HFF-Myc (cell line): ENCODE results near the gene SHLD3.

Source experiments
- DNase-seq: peaks from one replicate; pipeline ENCODE4 v3.0.0-alpha.2; 2011; ENCODE audit warnings: low read depth; ENCODE audit errors: extremely low read depth
- H3K4me3 ChIP-seq: replicated peaks from 2 replicates; pipeline ENCODE4 v1.5.1; 2011; ENCODE audit warnings: low read depth, mild to moderate bottlenecking, control low read depth, low read length
- CTCF ChIP-seq: IDR thresholded peaks from 2 replicates; pipeline ENCODE4 v1.5.1; 2012; ENCODE audit warnings: mild to moderate bottlenecking, low read depth, low read length, control low read depth; ENCODE audit errors: missing control alignments

SHLD3 gene

GRCh38 chr5:65646938-65647337 lies 22.1 kb downstream of the SHLD3 start:
- no peak for TF ChIP-seq CTCF
- DNase-seq = no peak
- H3K4me3 ChIP-seq = no peak overlapping the region

DNA sequence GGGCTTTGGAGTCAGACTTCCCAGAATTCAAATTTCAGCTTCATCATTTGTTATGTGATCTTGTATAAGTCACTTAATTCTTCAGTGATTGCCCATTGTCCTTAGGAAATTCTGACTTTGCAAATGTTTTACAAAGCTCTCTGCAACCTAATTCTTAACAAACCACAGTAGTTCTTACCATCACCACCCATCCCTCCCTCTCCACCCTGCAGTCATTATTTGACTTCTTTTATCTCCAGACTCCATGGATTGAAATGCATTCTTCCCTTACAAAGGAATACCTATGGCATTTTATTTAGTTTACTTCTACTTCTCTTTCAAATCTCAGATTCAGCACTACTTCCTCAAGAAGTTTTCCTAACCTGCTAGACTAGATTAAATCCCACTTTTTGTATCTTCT lies 23.1 kb downstream of the SHLD3 start:
- TF ChIP-seq CTCF = no peak
- H3K4me3 ChIP-seq = no peak overlapping the region
- no peak for DNase-seq

GRCh38 chr5:65651144-65651543 lies 26.3 kb downstream of the SHLD3 start:
- TF ChIP-seq CTCF = no peak
- no peak overlapping the region for H3K4me3 ChIP-seq
- DNase-seq = no peak

- DNase-seq = no peak
- H3K4me3 ChIP-seq = no peak overlapping the region
- no peak for TF ChIP-seq CTCF
Measured at GRCh38 chr5:65654713-65655112, 29.9 kb downstream of the SHLD3 start.

DNA sequence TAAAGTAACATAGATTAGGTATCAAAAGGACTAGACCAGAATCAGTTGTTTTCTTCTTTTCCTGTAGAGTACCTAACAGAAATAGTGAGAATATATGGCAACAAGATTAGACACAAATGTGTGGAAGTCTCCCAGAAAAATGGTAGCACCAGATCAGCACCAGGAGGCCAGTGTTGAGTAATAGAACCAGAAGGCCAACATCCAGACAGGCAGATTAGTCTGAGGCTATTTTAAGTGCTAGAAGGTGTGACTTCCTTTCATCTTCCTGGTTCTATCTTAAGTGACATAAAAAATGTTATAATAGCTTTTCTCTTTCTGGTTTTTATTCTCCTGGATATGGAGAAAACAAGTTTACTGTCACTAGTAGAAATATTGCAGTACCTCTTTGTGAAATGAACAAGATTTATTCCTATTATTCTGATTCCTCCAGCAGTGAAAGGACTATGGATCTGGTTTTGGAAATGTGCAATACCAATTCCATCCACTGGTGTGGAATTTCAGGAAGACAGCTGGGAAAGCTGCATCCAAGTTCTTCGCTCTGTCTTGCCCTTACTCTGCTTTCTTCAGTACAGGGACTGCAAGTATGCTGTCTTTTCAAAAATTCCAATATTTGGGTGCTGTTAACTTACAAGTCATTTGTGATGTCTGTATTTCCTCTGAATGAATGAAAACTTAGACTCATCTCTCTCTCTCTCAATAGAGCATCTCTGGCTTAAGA lies 39.1 kb downstream of the SHLD3 start:
- peak; percentile 42 for TF ChIP-seq CTCF
- no peak overlapping the region for H3K4me3 ChIP-seq
- no peak for DNase-seq

- no peak overlapping the region for H3K4me3 ChIP-seq
- no peak for TF ChIP-seq CTCF
- no peak for DNase-seq
Measured at GRCh38 chr5:65668696-65669095, 43.9 kb downstream of the SHLD3 start.

DNA sequence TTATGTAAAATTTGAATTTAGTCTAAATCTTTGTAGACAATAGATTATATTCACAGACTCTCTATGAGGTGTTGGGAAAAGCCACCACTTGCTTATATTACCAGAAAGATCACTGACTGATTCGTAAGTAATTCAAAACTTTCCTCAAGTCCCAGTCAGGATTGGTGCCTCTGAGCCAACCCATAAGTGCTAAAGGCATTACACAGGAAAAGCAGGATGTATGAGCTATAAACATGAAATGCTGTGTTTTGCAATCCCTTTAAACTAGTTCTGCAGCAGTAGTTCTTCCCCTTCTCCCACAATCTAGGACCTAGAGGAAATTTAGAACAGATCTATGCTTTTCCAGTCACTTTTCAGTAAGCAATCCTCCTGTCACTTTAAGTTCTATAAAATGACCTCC lies 48.0 kb downstream of the SHLD3 start:
- DNase-seq = no peak
- no peak overlapping the region for H3K4me3 ChIP-seq
- no peak for TF ChIP-seq CTCF
